ENCODE results near the gene MIGA2. TPM values are rescaled to one million over a fixed set of nuclear protein-coding genes. Genes with fewer than 3 reads are reported as not detected.

MIGA2 gene
- total RNA-seq, 4 donors from 2014 or later = 37.7 to 66.1 (median 47.4) TPM

DNA sequence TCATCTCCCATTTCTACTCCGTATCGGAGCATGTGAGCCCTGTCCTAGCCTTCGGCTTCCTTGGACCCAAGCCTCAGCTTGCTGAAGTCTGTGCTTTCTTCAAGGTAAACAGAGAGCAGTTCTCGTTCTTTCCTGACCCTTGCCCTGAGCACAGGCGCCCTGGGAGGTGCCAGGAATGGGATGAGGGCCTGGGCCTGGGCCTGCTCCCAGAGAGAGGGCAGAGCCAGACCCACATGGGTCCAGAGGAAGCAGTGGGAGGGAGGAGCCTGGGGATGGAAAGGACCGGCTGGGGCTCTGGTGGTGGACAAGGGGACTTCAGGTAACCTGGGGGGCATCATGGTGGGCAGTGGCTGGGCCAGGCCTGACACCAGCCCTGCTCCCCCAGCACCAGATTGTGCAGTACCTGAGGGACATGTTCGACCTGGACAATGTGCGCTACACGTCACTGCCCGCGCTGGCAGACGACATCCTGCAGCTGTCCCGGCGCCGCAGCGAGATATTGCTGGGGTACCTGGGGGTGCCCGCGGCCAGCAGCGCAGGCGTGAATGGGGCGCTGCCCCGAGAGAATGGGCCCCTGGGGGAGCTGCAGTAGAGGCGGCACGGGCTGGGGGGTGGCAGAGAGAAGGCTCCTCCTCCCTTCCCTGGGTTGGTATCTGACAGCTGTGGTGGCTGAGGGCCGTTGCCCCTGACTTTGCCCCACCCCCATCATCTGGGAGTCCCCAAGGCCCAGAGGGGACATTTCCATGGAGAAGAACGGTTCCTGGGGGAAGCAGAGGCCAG, 33.6 kb downstream of the MIGA2 start:
- intact Hi-C loops (cut with DNase I; ENCODE audit: low total_unique reads) = no loop called here

DNA sequence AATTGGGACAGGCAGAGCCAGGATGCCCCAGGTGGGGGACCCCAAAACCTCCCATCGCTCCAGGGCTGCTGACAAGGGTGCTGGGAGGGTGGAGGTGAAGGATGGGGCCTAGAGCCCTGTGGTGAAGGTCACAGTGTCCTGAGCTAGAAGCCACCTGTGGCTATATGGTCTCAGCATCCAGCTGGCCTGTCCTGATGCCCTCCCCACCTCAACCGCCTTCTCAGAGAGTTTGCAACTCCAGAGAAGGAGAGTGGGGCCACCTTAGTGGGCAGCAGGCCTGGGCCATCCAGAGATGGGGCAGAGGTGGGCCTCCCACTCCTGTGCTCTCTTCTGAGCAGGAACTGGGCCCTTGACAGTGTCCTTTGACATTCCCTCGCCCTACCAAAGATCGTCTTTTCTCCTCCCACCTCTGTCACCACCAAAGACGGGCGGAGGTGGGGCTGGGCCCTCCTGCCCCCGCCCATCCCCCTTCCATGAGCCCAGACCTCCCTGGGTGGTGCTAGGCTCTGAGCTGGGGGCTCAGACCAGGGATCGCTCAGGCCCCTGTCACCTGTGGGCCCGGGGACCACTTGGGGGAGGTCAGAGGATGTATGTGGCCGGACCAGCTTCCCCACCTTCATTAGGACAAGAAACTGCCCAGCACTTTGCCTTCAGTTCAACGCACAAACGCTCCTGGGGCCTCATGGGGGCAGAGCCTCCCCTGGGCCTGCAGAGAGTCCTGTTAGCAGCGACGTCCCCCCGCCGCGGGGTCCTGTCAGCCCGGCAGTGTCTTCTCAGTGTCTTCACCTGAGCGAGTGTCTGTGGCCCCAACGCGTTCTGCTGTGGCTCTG, 34.5 kb downstream of the MIGA2 start:
- H3K4me3 ChIP-seq (ENCODE audit: low read depth, poor library complexity, severe bottlenecking) = no peak overlapping the region
- 81 to 88% methylated on average over 15 to 18 of the region's 21 CpGs for WGBS, 2 donors
- intact Hi-C loops (cut with DNase I; ENCODE audit: low total_unique reads) = no loop called here
- DNase-seq (ENCODE audit: low spot score in 2 of 2) = no peak
- TF ChIP-seq POLR2A (IDR thresholded peaks at IDR 0.05) = no peak
- TF ChIP-seq, protein P1, sequence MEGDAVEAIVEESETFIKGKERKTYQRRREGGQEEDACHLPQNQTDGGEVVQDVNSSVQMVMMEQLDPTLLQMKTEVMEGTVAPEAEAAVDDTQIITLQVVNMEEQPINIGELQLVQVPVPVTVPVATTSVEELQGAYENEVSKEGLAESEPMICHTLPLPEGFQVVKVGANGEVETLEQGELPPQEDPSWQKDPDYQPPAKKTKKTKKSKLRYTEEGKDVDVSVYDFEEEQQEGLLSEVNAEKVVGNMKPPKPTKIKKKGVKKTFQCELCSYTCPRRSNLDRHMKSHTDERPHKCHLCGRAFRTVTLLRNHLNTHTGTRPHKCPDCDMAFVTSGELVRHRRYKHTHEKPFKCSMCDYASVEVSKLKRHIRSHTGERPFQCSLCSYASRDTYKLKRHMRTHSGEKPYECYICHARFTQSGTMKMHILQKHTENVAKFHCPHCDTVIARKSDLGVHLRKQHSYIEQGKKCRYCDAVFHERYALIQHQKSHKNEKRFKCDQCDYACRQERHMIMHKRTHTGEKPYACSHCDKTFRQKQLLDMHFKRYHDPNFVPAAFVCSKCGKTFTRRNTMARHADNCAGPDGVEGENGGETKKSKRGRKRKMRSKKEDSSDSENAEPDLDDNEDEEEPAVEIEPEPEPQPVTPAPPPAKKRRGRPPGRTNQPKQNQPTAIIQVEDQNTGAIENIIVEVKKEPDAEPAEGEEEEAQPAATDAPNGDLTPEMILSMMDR (IDR thresholded peaks at IDR 0.05) = no peak

More for the DNA sequence above, 33.6 kb downstream of the MIGA2 start:
- WGBS, 2 donors = 87 to 90% methylated on average over 26 of the region's 26 CpGs
- no peak overlapping the region for H3K4me3 ChIP-seq (ENCODE audit: low read depth, poor library complexity, severe bottlenecking)
- TF ChIP-seq POLR2A (IDR thresholded peaks at IDR 0.05) = no peak
- TF ChIP-seq, protein P1 (IDR thresholded peaks at IDR 0.05) = no peak
- DNase-seq (ENCODE audit: low spot score in 2 of 2) = peak in 1 of 2 donors; percentile 85

- no peak overlapping the region for H3K4me3 ChIP-seq (ENCODE audit: low read depth, poor library complexity, severe bottlenecking)
- no peak for TF ChIP-seq POLR2A (IDR thresholded peaks at IDR 0.05)
- TF ChIP-seq, protein P1 (IDR thresholded peaks at IDR 0.05) = no peak
- DNase-seq (ENCODE audit: low spot score in 2 of 2) = no peak
- 70 to 71% methylated on average over 9 to 10 of the region's 10 CpGs for WGBS, 2 donors
- intact Hi-C loops (cut with DNase I; ENCODE audit: low total_unique reads) = no loop called here
Observed at GRCh38 chr9:129071526-129072126, 35.2 kb downstream of the MIGA2 start.

DNA sequence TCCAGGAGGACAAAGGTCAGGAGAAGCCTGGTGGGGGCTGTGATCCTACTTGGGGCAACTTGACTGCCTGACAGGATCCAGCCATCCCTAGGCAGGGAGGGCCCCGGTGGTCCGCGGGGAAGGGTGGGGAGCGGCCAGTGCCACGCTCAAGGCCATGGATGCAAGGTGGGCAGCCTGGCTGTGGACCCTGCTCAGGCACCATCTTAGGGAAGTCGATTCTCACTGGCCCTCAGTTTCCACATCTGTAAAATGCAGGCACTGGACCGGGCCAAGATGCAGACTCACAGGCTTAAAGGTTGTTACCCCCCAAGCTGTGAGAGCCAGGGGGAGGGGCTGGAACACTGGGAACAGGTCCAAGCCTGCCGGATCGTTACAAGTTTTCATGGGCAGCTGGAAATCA, 35.7 kb downstream of the MIGA2 start:
- intact Hi-C loops (cut with DNase I; ENCODE audit: low total_unique reads) = no loop called here
- 62 to 68% methylated on average over 9 of the region's 9 CpGs for WGBS, 2 donors
- TF ChIP-seq, protein P1 (IDR thresholded peaks at IDR 0.05) = no peak
- TF ChIP-seq POLR2A (IDR thresholded peaks at IDR 0.05) = no peak
- H3K4me3 ChIP-seq (ENCODE audit: low read depth, poor library complexity, severe bottlenecking) = no peak overlapping the region
- no peak for DNase-seq (ENCODE audit: low spot score in 2 of 2)

GRCh38 chr9:129073404-129073803, 37.0 kb downstream of the MIGA2 start:
- H3K4me3 ChIP-seq (ENCODE audit: low read depth, poor library complexity, severe bottlenecking) = no peak overlapping the region
- intact Hi-C loops (cut with DNase I; ENCODE audit: low total_unique reads) = no loop called here

More at GRCh38 chr9:129073404-129073803, 37.0 kb downstream of the MIGA2 start:
- 88 to 89% methylated on average over 8 of the region's 8 CpGs for WGBS, 2 donors
- TF ChIP-seq POLR2A (IDR thresholded peaks at IDR 0.05) = no peak
- TF ChIP-seq, protein P1 (IDR thresholded peaks at IDR 0.05) = no peak
- no peak for DNase-seq (ENCODE audit: low spot score in 2 of 2)
